Measurements from ENCODE around the gene PRSS53. TPM values are rescaled to one million over a fixed set of nuclear protein-coding genes. Genes with fewer than 3 reads are reported as not detected.

The PRSS53 gene
- total RNA-seq, 1 donor = 2.8 TPM

- peak; percentile 2 for TF ChIP-seq CTCF (IDR thresholded peaks at IDR 0.05; ENCODE audit: insufficient read depth, low read length)
- peak; percentile 37 for DNase-seq (ENCODE audit: low read depth)
Observed at GRCh38 chr16:31129568-31130335, 41.0 kb upstream of the PRSS53 start.

GRCh38 chr16:31128711-31129567 lies 40.2 kb upstream of the PRSS53 start:
- no peak overlapping the region for H3K4me3 ChIP-seq (ENCODE audit: low read depth, low read length)
- TF ChIP-seq CTCF (IDR thresholded peaks at IDR 0.05; ENCODE audit: insufficient read depth, low read length) = no peak
- no peak for DNase-seq (ENCODE audit: low read depth)

More at GRCh38 chr16:31129568-31130335, 41.0 kb upstream of the PRSS53 start:
- H3K4me3 ChIP-seq (ENCODE audit: low read depth, low read length) = no peak overlapping the region

GRCh38 chr16:31127182-31127581 lies 38.4 kb upstream of the PRSS53 start:
- no peak overlapping the region for H3K4me3 ChIP-seq (ENCODE audit: low read depth, low read length)
- TF ChIP-seq CTCF (IDR thresholded peaks at IDR 0.05; ENCODE audit: insufficient read depth, low read length) = no peak
- no peak for DNase-seq (ENCODE audit: low read depth)

- no peak for TF ChIP-seq CTCF (IDR thresholded peaks at IDR 0.05; ENCODE audit: insufficient read depth, low read length)
- DNase-seq (ENCODE audit: low read depth) = no peak
- H3K4me3 ChIP-seq (ENCODE audit: low read depth, low read length) = no peak overlapping the region
Observed at GRCh38 chr16:31125844-31126243, 37.1 kb upstream of the PRSS53 start.

GRCh38 chr16:31120129-31120528 lies 31.4 kb upstream of the PRSS53 start:
- TF ChIP-seq CTCF (IDR thresholded peaks at IDR 0.05; ENCODE audit: insufficient read depth, low read length) = no peak
- DNase-seq (ENCODE audit: low read depth) = no peak

GRCh38 chr16:31118223-31119155 lies 29.7 kb upstream of the PRSS53 start:
- peak overlapping the region; percentile 94 for H3K4me3 ChIP-seq (ENCODE audit: low read depth, low read length)
- TF ChIP-seq CTCF (IDR thresholded peaks at IDR 0.05; ENCODE audit: insufficient read depth, low read length) = no peak
- DNase-seq (ENCODE audit: low read depth) = peak; percentile 42

More at GRCh38 chr16:31120129-31120528, 31.4 kb upstream of the PRSS53 start:
- no peak overlapping the region for H3K4me3 ChIP-seq (ENCODE audit: low read depth, low read length)
